ENCODE results near the gene CDCA5. TPM values are rescaled to one million over a fixed set of nuclear protein-coding genes. Genes with fewer than 3 reads are reported as not detected.

Gene CDCA5
- total RNA-seq, 2 donors from 2014 or later = 0.54 to 5.3 TPM

DNA sequence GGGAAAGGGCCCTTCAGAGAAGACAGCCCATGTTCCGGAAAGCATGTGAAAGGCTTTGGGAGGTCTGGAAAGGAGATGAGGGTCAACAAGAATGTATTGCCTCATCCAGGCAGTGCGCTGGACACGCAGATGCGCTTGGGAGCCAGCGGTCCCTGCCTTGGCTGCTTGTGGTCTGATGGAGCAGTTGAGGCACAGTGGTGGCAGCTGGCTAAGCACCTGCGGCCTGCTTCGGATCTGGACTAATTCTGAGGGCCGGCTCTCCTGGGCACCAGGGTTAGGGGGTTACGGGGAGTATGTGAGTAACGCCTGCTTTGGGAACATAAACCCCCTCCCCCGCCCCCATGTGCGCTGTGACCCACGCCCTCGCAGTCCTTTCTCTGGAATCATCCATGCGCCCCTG, 23.2 kb upstream of the CDCA5 start:
- peaks cover 25% of the 10 kb centered on the region for H3K36me3 ChIP-seq
- no peaks in the 10 kb centered on the region for H3K27me3 ChIP-seq (replicated peaks; ENCODE audit: insufficient read depth)
- no peak overlapping the region for H3K27ac ChIP-seq
- H3K4me3 ChIP-seq = no peak overlapping the region
- DNase-seq (ENCODE audit: low spot score) = no peak
- no peak for ATAC-seq (ENCODE audit: insufficient number of reproducible peaks, low FRiP score, low read depth)
- H3K9me3 ChIP-seq = no peaks in the 10 kb centered on the region
- TF ChIP-seq, protein P1, sequence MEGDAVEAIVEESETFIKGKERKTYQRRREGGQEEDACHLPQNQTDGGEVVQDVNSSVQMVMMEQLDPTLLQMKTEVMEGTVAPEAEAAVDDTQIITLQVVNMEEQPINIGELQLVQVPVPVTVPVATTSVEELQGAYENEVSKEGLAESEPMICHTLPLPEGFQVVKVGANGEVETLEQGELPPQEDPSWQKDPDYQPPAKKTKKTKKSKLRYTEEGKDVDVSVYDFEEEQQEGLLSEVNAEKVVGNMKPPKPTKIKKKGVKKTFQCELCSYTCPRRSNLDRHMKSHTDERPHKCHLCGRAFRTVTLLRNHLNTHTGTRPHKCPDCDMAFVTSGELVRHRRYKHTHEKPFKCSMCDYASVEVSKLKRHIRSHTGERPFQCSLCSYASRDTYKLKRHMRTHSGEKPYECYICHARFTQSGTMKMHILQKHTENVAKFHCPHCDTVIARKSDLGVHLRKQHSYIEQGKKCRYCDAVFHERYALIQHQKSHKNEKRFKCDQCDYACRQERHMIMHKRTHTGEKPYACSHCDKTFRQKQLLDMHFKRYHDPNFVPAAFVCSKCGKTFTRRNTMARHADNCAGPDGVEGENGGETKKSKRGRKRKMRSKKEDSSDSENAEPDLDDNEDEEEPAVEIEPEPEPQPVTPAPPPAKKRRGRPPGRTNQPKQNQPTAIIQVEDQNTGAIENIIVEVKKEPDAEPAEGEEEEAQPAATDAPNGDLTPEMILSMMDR (IDR thresholded peaks at IDR 0.05) = no peak
- H3K4me1 ChIP-seq (ENCODE audit: control insufficient read depth in 1 of 2, low read depth in 2 of 2) = peaks cover 4 to 27% of the 10 kb centered on the region in 2 donors

DNA sequence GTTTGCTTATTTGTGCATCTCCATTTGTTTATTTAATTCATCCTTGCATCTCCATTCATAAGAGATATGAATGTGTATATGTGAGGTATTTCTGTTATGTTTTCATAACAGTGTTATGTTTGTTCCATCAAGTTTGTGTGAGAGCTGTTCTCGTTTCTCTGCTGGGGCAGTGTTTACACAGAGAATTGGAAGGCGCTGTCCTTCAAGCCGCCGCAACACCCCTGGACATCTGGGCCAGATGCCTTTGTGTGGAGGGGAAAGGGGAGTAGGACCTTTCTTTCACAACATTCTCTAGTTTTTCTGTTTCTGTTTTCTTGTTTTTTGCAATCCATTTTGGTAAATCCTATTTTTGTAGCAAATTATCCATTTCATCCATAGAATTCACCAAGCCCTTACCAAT, 20.8 kb upstream of the CDCA5 start:
- DNase-seq (ENCODE audit: low spot score) = no peak
- peaks cover 22% of the 10 kb centered on the region for H3K36me3 ChIP-seq
- no peaks in the 10 kb centered on the region for H3K9me3 ChIP-seq
- no peak overlapping the region for H3K27ac ChIP-seq
- TF ChIP-seq, protein P1 (IDR thresholded peaks at IDR 0.05) = no peak
- peaks cover 3 to 16% of the 10 kb centered on the region in 2 donors for H3K4me1 ChIP-seq (ENCODE audit: control insufficient read depth in 1 of 2, low read depth in 2 of 2)
- H3K27me3 ChIP-seq (replicated peaks; ENCODE audit: insufficient read depth) = no peaks in the 10 kb centered on the region
- no peak for ATAC-seq (ENCODE audit: insufficient number of reproducible peaks, low FRiP score, low read depth)
- H3K4me3 ChIP-seq = no peak overlapping the region

DNA sequence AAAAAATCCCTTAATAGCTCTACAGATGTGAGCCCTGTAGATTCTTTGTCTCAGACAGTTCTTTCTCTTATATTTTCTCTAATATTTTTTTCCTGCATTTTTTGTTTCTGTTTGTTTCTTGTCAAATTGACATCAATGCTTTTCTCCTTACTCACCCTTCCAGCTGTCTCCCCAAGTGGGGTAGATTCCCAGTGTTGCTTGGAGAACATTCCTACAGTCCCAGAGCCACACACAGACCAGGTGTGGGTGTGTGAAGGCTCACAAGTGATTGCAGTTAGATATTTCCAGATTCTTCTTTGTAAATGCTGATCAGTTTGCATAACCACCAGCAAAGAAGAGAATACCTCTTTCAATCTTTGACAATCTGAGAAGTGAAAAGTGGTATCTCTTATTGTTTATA, 19.6 kb upstream of the CDCA5 start:
- Histone ChIP-seq H3K4me1 (ENCODE audit: control insufficient read depth in 1 of 2, low read depth in 2 of 2) (peaks cover 3 to 16% of the 10 kb centered on the region in 2 donors), H3K9me3 (no peaks in the 10 kb centered on the region), H3K4me3 (no peak overlapping the region), H3K27ac (no peak overlapping the region), H3K27me3 (replicated peaks; ENCODE audit: insufficient read depth) (no peaks in the 10 kb centered on the region), H3K36me3 (peaks cover 11% of the 10 kb centered on the region)
- DNase-seq (ENCODE audit: low spot score) = no peak
- no peak for ATAC-seq (ENCODE audit: insufficient number of reproducible peaks, low FRiP score, low read depth)
- TF ChIP-seq, protein P1 (IDR thresholded peaks at IDR 0.05) = no peak

DNA sequence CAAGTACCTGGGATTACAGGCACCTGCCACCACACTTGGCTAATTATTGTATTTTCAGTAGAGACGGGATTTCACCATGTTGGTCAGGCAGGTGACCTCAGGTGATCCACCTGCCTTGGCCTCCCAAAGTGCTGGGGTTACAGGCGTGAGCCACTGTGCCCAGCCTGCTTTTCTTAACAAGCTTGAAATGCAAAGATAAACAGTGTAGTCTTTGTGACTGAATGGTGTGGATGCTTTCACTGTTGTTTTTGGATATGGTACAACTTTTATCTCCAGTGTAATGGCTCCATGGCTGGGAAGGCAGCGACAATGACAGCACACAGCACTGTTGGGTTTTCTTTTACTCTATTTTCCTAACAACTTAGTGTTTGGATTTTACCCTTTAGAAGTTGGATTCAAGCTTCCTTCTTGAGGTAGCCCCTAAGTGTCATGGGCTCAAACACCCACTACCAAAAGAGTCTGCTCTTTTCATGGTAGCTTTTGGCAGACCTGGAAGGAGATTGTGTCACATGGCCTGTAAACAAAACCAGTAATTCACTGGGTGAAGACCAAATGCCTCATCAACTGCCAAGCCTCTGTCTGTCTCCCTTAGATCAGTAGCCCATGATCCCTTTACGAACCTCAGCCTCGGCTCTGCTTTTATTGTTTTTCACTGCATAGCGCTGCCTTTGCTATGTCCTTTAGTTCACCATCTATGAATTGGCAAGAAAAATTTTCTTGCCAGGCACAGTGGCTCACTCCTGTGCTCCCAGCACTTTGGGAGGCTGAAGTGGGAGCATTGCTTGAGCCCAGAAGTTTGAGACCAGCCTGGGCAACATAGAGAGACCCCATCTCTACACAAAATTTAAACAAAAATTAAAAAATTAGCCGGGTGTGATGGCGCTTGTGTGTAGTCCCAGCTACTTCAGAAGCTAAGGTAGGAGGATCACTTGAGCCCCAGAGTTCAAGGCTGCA, 18.6 kb upstream of the CDCA5 start:
- no peak for DNase-seq (ENCODE audit: low spot score)
- Histone ChIP-seq H3K27ac (peak overlapping the region; percentile 43 to 48), H3K36me3 (peaks cover under 1% of the 10 kb centered on the region), H3K4me1 (ENCODE audit: control insufficient read depth in 1 of 2, low read depth in 2 of 2) (peaks cover 4 to 21% of the 10 kb centered on the region in 2 donors), H3K9me3 (no peaks in the 10 kb centered on the region), H3K4me3 (no peak overlapping the region), H3K27me3 (replicated peaks; ENCODE audit: insufficient read depth) (no peaks in the 10 kb centered on the region)
- no peak for ATAC-seq (ENCODE audit: insufficient number of reproducible peaks, low FRiP score, low read depth)
- TF ChIP-seq, protein P1 (IDR thresholded peaks at IDR 0.05) = no peak

DNA sequence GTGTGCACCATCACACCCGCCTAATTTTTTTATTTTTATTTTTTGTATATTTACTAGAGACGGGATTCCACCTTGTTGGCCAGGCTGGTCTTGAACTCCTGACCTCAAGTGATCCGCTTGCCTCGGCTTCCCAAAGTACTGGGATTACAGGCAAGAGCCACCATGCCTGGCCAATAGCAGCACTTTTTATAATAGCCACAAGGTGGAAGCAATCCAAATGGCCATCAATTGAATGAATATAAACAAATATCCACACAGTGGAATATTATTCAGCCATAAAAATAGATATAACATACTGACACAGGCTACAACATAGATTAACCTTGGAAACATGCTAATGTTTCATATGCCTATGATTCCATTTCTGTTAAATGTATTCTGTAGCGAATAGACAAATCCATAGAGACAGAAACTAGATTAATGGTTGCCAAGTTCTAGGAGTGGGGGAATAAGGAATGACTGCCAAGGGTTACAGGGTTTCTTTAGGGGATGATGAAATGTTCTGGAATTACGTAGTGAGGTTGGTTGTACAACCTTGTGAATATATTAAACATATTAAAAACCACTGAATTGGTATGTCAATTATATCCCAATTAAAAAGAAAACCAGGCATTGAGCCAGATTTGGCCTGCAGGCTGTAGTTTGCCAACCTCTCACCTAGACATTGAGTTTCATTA, 17.0 kb upstream of the CDCA5 start:
- Histone ChIP-seq H3K4me1 (ENCODE audit: control insufficient read depth in 1 of 2, low read depth in 2 of 2) (peaks cover 11 to 29% of the 10 kb centered on the region in 2 donors), H3K4me3 (no peak overlapping the region), H3K27ac (no peak overlapping the region), H3K36me3 (no peaks in the 10 kb centered on the region), H3K27me3 (replicated peaks; ENCODE audit: insufficient read depth) (no peaks in the 10 kb centered on the region), H3K9me3 (no peaks in the 10 kb centered on the region)
- DNase-seq (ENCODE audit: low spot score) (no peak), ATAC-seq (ENCODE audit: insufficient number of reproducible peaks, low FRiP score, low read depth) (no peak)
- TF ChIP-seq, protein P1 (IDR thresholded peaks at IDR 0.05) = no peak

Data from thoracic aorta (tissue), 2 donors.